Measurements from ENCODE around the gene MAEL. TPM values are rescaled to one million over a fixed set of nuclear protein-coding genes. Genes with fewer than 3 reads are reported as not detected.

The MAEL gene
- polyA plus RNA-seq, 1 donor from 2014 or later, result not detected

DNA sequence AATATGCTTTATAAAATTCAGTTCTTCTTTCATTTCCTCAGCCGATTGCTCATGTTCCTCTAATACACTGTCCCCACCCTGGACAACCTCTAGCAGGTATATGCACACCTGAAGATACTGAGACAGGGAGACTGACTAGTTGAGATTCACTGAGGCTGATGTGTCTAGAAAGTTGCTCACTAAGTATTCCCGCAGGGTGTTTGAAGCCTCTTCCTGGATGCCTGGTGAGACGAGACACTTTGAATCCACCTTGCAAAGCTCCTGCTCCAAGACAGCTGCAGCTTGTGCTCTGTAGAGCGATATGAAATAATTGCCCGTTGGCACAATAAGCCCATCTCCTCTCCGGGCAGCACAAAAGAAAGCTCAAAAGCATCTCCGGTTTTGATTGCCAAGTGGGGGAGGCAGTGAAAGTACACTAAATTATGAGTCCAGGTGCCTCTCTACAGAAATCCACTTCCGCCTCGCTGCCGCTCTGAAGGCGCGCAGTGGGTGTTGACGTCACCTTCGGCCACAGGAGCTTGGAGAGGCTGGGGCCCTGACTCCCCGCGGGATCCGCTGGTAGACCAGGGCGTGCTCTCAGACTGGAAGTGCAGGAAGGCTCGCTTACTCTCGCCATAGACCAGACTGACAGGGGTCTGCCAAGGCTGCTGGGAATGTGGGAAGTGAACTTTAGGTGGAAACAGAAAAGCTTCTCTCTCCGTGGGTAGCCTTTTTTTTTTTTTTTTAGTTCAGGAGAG, 54.8 kb downstream of the MAEL start:
- no peak overlapping the region for H2AFZ ChIP-seq (ENCODE audit: low read depth, low read length)

GRCh38 chr1:167051907-167052306, 62.8 kb downstream of the MAEL start:
- Histone ChIP-seq H3K9me2 (ENCODE audit: insufficient read depth, low read length) (no peaks in the 10 kb centered on the region), H3K9ac (ENCODE audit: low read length) (no peak overlapping the region), H3K27ac (ENCODE audit: low read length) (no peak overlapping the region), H4K20me1 (ENCODE audit: insufficient read depth) (no peaks in the 10 kb centered on the region), H3K27me3 (ENCODE audit: insufficient read depth, low read depth, low read length) (no peaks in the 10 kb centered on the region), H3K79me2 (replicated peaks; ENCODE audit: insufficient read depth, low read length) (no peaks in the 10 kb centered on the region), H3K36me3 (ENCODE audit: insufficient read depth, low read length) (no peaks in the 10 kb centered on the region), H2AFZ (ENCODE audit: low read depth, low read length) (no peak overlapping the region), H3K9me3 (ENCODE audit: low read length) (no peaks in the 10 kb centered on the region), H3K4me3 (ENCODE audit: low read length) (no peak overlapping the region), H3K4me2 (ENCODE audit: low read length) (no peak overlapping the region), H3F3A (ENCODE audit: insufficient read depth, low read length, poor library complexity, severe bottlenecking) (no peaks in the 10 kb centered on the region)
- no peak for TF ChIP-seq POLR2AphosphoS5 (IDR thresholded peaks at IDR 0.05)
- TF ChIP-seq CTCF (IDR thresholded peaks at IDR 0.05; ENCODE audit: poor library complexity, severe bottlenecking), result no peak
- TF ChIP-seq REST (IDR thresholded peaks at IDR 0.05; ENCODE audit: borderline replicate concordance), result no peak
- TF ChIP-seq EZH2 (IDR thresholded peaks at IDR 0.05; ENCODE audit: borderline replicate concordance, insufficient read depth, low read length, poor library complexity, severe bottlenecking), result no peak
- TF ChIP-seq SMC3 (conservative IDR thresholded peaks at IDR 0.05; ENCODE audit: poor library complexity), result no peak
- TF ChIP-seq EP300 (conservative IDR thresholded peaks at IDR 0.05; ENCODE audit: poor library complexity, severe bottlenecking), result no peak
- no peak for TF ChIP-seq TAF1 (IDR thresholded peaks at IDR 0.05; ENCODE audit: low read depth)
- no peak for TF ChIP-seq RAD21 (conservative IDR thresholded peaks at IDR 0.05)
- no peak for TF ChIP-seq MXI1 (conservative IDR thresholded peaks at IDR 0.05; ENCODE audit: poor library complexity, severe bottlenecking)

More for the DNA sequence above, 54.8 kb downstream of the MAEL start:
- Histone ChIP-seq H3K9me2 (ENCODE audit: insufficient read depth, low read length) (no peaks in the 10 kb centered on the region), H3K36me3 (ENCODE audit: insufficient read depth, low read length) (no peaks in the 10 kb centered on the region), H3K4me3 (ENCODE audit: low read length) (no peak overlapping the region), H3K27ac (ENCODE audit: low read length) (no peak overlapping the region), H3K27me3 (ENCODE audit: insufficient read depth, low read depth, low read length) (no peaks in the 10 kb centered on the region), H3K4me2 (ENCODE audit: low read length) (no peak overlapping the region), H3K9me3 (ENCODE audit: low read length) (no peaks in the 10 kb centered on the region), H3K9ac (ENCODE audit: low read length) (no peak overlapping the region), H4K20me1 (ENCODE audit: insufficient read depth) (no peaks in the 10 kb centered on the region), H3F3A (ENCODE audit: insufficient read depth, low read length, poor library complexity, severe bottlenecking) (no peaks in the 10 kb centered on the region), H3K79me2 (replicated peaks; ENCODE audit: insufficient read depth, low read length) (no peaks in the 10 kb centered on the region)
- no peak for TF ChIP-seq CTCF (IDR thresholded peaks at IDR 0.05; ENCODE audit: poor library complexity, severe bottlenecking)
- TF ChIP-seq MXI1 (conservative IDR thresholded peaks at IDR 0.05; ENCODE audit: poor library complexity, severe bottlenecking), result no peak
- no peak for TF ChIP-seq SMC3 (conservative IDR thresholded peaks at IDR 0.05; ENCODE audit: poor library complexity)

All from neural cell (in vitro differentiated cells).